NT2/D1 (cell line): ENCODE results near the gene CHID1.

ENCODE experiments used
- SUZ12 ChIP-seq: IDR thresholded peaks from 2 replicates; pipeline ENCODE4 v1.6.1; 2011; ENCODE audit not compliant: insufficient read length, insufficient read depth; ENCODE audit errors: extremely low read depth
- YY1 ChIP-seq: IDR thresholded peaks from 2 replicates; pipeline ENCODE4 v1.6.1; 2011; ENCODE audit not compliant: insufficient read length, insufficient read depth
- ZNF274 ChIP-seq: IDR thresholded peaks from 2 replicates; pipeline ENCODE4 v1.6.1; 2011; ENCODE audit warnings: mild to moderate bottlenecking, low read depth, low read length

DNA sequence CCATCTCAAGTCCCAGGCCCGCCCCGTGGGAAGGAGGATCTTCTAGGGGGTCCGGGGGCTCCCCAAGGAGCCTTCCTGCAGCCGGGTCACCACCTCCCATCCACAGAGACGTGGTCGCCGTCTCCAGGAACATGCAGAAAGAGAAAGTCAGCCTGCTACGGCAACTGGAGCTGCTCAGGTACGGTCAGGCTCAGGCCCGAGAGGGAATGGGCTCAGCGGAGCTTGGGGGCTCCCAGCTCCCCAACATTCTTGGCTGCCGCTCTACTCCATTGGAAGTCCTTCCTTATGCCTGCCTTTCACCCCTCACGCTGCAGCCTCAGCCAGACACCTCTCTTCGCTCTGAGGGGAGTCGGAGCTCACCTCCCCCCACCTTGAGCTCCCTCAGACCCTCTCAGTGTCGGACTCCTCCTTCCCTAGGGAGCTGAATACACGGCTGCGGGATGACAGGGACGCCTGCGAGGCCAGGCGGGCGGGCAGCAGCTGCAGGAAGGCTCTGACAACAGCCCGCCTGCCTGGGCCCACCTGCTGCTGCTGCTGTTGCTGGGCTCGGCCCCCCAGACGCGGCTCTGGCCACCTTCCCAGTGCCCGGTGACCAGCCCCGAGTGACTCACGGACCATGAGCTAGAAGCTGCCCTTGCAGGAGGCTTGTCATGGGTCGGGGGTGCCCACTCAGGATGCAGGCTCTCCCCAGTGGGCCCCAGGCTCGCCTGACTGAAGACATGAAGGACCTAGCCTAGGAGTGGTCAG is 79.3 kb downstream of the CHID1 start:
- TF ChIP-seq YY1 = no peak
- TF ChIP-seq ZNF274 = no peak
- no peak for TF ChIP-seq SUZ12
